A673 (cell line): Measurements from ENCODE around the gene MCUR1.

Source experiments
- EZH2 ChIP-seq: fragments of 200-600 bp; sonication (generic); IDR thresholded peaks from 2 replicates; pipeline ENCODE4 v1.6.1; 2017; ENCODE audit warnings: borderline replicate concordance, low read depth, mild to moderate bottlenecking, mixed read lengths, antibody characterized with exemption, low read length; ENCODE audit not compliant: poor library complexity, severe bottlenecking
- TF ChIP-seq, protein P1 (sequence below): fragments of 300-800, 200-600 bp; sonication (generic); conservative IDR thresholded peaks from 2 replicates; pipeline ENCODE4 v1.5.1; 2017; ENCODE audit warnings: low read depth, mild to moderate bottlenecking, antibody characterized with exemption, low read length, moderate library complexity, mixed read lengths

DNA sequence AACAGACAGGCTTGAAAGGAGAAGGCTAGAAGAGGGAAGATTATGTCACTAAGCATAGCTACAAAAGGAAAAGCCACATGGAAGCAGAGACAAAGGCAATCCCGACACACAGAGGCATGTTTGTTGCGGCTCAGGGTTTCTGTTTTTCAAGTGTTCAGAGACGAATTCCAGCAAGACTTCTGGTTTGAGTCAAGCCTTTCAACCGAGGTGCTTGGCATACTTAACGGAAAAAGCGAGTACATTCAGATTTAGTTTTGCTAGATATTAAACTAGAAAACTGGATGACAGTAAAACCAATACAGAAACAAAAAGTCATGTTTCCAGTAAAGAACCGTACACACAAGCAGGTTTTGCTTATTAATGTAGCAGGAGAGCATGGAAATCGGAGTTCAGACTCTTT lies 27.2 kb downstream of the MCUR1 start:
- TF ChIP-seq, protein P1, sequence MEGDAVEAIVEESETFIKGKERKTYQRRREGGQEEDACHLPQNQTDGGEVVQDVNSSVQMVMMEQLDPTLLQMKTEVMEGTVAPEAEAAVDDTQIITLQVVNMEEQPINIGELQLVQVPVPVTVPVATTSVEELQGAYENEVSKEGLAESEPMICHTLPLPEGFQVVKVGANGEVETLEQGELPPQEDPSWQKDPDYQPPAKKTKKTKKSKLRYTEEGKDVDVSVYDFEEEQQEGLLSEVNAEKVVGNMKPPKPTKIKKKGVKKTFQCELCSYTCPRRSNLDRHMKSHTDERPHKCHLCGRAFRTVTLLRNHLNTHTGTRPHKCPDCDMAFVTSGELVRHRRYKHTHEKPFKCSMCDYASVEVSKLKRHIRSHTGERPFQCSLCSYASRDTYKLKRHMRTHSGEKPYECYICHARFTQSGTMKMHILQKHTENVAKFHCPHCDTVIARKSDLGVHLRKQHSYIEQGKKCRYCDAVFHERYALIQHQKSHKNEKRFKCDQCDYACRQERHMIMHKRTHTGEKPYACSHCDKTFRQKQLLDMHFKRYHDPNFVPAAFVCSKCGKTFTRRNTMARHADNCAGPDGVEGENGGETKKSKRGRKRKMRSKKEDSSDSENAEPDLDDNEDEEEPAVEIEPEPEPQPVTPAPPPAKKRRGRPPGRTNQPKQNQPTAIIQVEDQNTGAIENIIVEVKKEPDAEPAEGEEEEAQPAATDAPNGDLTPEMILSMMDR = no peak
- no peak for TF ChIP-seq EZH2
